GM23248 (cell line): Measurements from ENCODE around the gene CATSPERB.

ENCODE experiments used
- EZH2 ChIP-seq: fragments of 200-600 bp; sonication (generic); IDR thresholded peaks from 2 replicates; pipeline ENCODE4 v1.6.1; 2018; ENCODE audit warnings: antibody characterized with exemption, mild to moderate bottlenecking; ENCODE audit not compliant: insufficient read depth, poor library complexity, severe bottlenecking
- EZH2phosphoT487 ChIP-seq: fragments of 200-600 bp; sonication (generic); IDR thresholded peaks from 2 replicates; pipeline ENCODE4 v1.6.1; 2018; ENCODE audit warnings: antibody characterized with exemption, moderate library complexity, mild to moderate bottlenecking, low read depth; ENCODE audit not compliant: insufficient read depth

GRCh38 chr14:91613459-91614112 lies 118.3 kb downstream of the CATSPERB start:
- TF ChIP-seq EZH2 = no peak
- TF ChIP-seq EZH2phosphoT487 = no peak
